ENCODE measurements around the gene CHID1.

GRCh38 chr11:834371-835316 is 76.0 kb downstream of the CHID1 start:
- TF ChIP-seq POLR2A (IDR thresholded peaks at IDR 0.05): peak; percentile 10 to 21
- TF ChIP-seq POLR2AphosphoS5 (IDR thresholded peaks at IDR 0.05): peak; percentile 94
- peak in 2 of 4 experiments; percentile 4 to 34 for TF ChIP-seq CTCF (IDR thresholded peaks at IDR 0.05)
- TF ChIP-seq EP300 (IDR thresholded peaks at IDR 0.05): no peak
